SJCRH30 (cell line): Measurements from ENCODE around the gene TBX4. TPM values are rescaled to one million over a fixed set of nuclear protein-coding genes. Genes with fewer than 3 reads are reported as not detected.

ENCODE experiments used
- DNase-seq, 2 experiments: peaks; one replicate each; pipeline ENCODE4 v3.0.0-alpha.2; 2015 to 2020
- H3K27ac ChIP-seq: fragments of 250-450 bp; sonication (Bioruptor Pico); 2 replicates; pipeline ENCODE4 v1.5.1; 2020; ENCODE audit warnings: mild to moderate bottlenecking, moderate library complexity
- H3K27me3 ChIP-seq: fragments of 250-450 bp; sonication (Bioruptor Pico); 2 replicates; pipeline ENCODE4 v1.5.1; 2020; ENCODE audit warnings: mild to moderate bottlenecking, moderate library complexity
- H3K36me3 ChIP-seq: fragments of 250-450 bp; sonication (Bioruptor Pico); 2 replicates; pipeline ENCODE4 v1.5.1; 2020; ENCODE audit warnings: mild to moderate bottlenecking, moderate library complexity
- H3K4me1 ChIP-seq: fragments of 250-450 bp; sonication (Bioruptor Pico); 2 replicates; pipeline ENCODE4 v1.5.1; 2020; ENCODE audit warnings: mild to moderate bottlenecking, moderate library complexity
- H3K4me3 ChIP-seq: fragments of 250-450 bp; sonication (Bioruptor Pico); 2 replicates; pipeline ENCODE4 v1.5.1; 2020; ENCODE audit warnings: mild to moderate bottlenecking, moderate library complexity
- H3K9me3 ChIP-seq: fragments of 250-450 bp; sonication (Bioruptor Pico); replicated peaks from 2 replicates; pipeline ENCODE4 v1.5.1; 2020; ENCODE audit warnings: mild to moderate bottlenecking, moderate library complexity
- total RNA-seq: library from RNA; depleted of rRNA; stranded (reverse); fragments of >200 nt; shearing (Covaris generic); gene quantifications from 2 replicates; pipeline ENCODE4 v1.2.3, GENCODE V29; 2014

The TBX4 gene
- total RNA-seq, 1 experiment from 2014 or later = 0.42 TPM

- Histone ChIP-seq H3K36me3 (no peaks in the 10 kb centered on the region), H3K4me3 (no peak overlapping the region), H3K9me3 (no peaks in the 10 kb centered on the region), H3K27me3 (no peaks in the 10 kb centered on the region), H3K27ac (no peak overlapping the region), H3K4me1 (no peaks in the 10 kb centered on the region; the same call in 1 of the 2 replicates)
- no peak for DNase-seq
These were observed 7.9 kb downstream of the TBX4 start for GRCh38 chr17:61459939-61460718.

GRCh38 chr17:61460796-61461585 is 8.8 kb downstream of the TBX4 start:
- H3K27me3 ChIP-seq = no peaks in the 10 kb centered on the region
- no peaks in the 10 kb centered on the region; the same call in 1 of the 2 replicates for H3K4me1 ChIP-seq
- no peak overlapping the region for H3K27ac ChIP-seq
- H3K9me3 ChIP-seq = no peaks in the 10 kb centered on the region
- H3K4me3 ChIP-seq = no peak overlapping the region
- no peaks in the 10 kb centered on the region for H3K36me3 ChIP-seq
- no peak for DNase-seq

GRCh38 chr17:61461586-61461966 is 9.4 kb downstream of the TBX4 start:
- no peak overlapping the region for H3K4me3 ChIP-seq
- H3K4me1 ChIP-seq = no peaks in the 10 kb centered on the region; the same call in 1 of the 2 replicates
- H3K36me3 ChIP-seq = no peaks in the 10 kb centered on the region
- H3K9me3 ChIP-seq = no peaks in the 10 kb centered on the region
- no peak for DNase-seq
- no peak overlapping the region for H3K27ac ChIP-seq
- H3K27me3 ChIP-seq = no peaks in the 10 kb centered on the region

- H3K36me3 ChIP-seq = no peaks in the 10 kb centered on the region
- H3K27ac ChIP-seq = no peak overlapping the region
- no peak for DNase-seq
- H3K4me1 ChIP-seq = no peaks in the 10 kb centered on the region; the same call in 1 of the 2 replicates
- H3K4me3 ChIP-seq = no peak overlapping the region
- H3K9me3 ChIP-seq = no peaks in the 10 kb centered on the region
- no peaks in the 10 kb centered on the region for H3K27me3 ChIP-seq
These were observed 9.9 kb downstream of the TBX4 start for GRCh38 chr17:61461967-61462718.

- Histone ChIP-seq H3K4me3 (no peak overlapping the region), H3K27ac (no peak overlapping the region), H3K4me1 (no peaks in the 10 kb centered on the region; the same call in 1 of the 2 replicates), H3K36me3 (no peaks in the 10 kb centered on the region), H3K9me3 (no peaks in the 10 kb centered on the region), H3K27me3 (no peaks in the 10 kb centered on the region)
- DNase-seq = no peak
These were observed 10.6 kb downstream of the TBX4 start for GRCh38 chr17:61462719-61463315.

GRCh38 chr17:61463316-61464129 is 11.3 kb downstream of the TBX4 start:
- H3K4me3 ChIP-seq = no peak overlapping the region
- H3K36me3 ChIP-seq = no peaks in the 10 kb centered on the region
- H3K27ac ChIP-seq = no peak overlapping the region
- no peaks in the 10 kb centered on the region for H3K9me3 ChIP-seq
- H3K4me1 ChIP-seq = no peaks in the 10 kb centered on the region; the same call in 1 of the 2 replicates
- peak; percentile 58 to 63 for DNase-seq
- no peaks in the 10 kb centered on the region for H3K27me3 ChIP-seq

GRCh38 chr17:61464130-61464842 is 12.1 kb downstream of the TBX4 start:
- Histone ChIP-seq H3K36me3 (no peaks in the 10 kb centered on the region), H3K27ac (no peak overlapping the region), H3K27me3 (no peaks in the 10 kb centered on the region), H3K4me1 (no peaks in the 10 kb centered on the region; the same call in 1 of the 2 replicates), H3K4me3 (no peak overlapping the region), H3K9me3 (no peaks in the 10 kb centered on the region)
- DNase-seq = no peak

- Histone ChIP-seq H3K27me3 (no peaks in the 10 kb centered on the region), H3K36me3 (no peaks in the 10 kb centered on the region), H3K4me3 (no peak overlapping the region), H3K9me3 (no peaks in the 10 kb centered on the region), H3K4me1 (no peaks in the 10 kb centered on the region; the same call in 1 of the 2 replicates), H3K27ac (no peak overlapping the region)
- no peak for DNase-seq
These were observed 12.6 kb downstream of the TBX4 start for GRCh38 chr17:61464843-61465180.

- Histone ChIP-seq H3K27ac (no peak overlapping the region), H3K9me3 (no peaks in the 10 kb centered on the region), H3K27me3 (no peaks in the 10 kb centered on the region), H3K4me3 (no peak overlapping the region), H3K4me1 (no peaks in the 10 kb centered on the region; the same call in 1 of the 2 replicates), H3K36me3 (no peaks in the 10 kb centered on the region)
- DNase-seq = no peak
These were observed 13.5 kb downstream of the TBX4 start for GRCh38 chr17:61465550-61466237.

- Histone ChIP-seq H3K27me3 (no peaks in the 10 kb centered on the region), H3K9me3 (no peaks in the 10 kb centered on the region), H3K4me3 (no peak overlapping the region), H3K36me3 (no peaks in the 10 kb centered on the region), H3K4me1 (no peaks in the 10 kb centered on the region; the same call in 1 of the 2 replicates), H3K27ac (no peak overlapping the region)
- DNase-seq = no peak
These were observed 14.0 kb downstream of the TBX4 start for GRCh38 chr17:61466246-61466645.

- H3K4me3 ChIP-seq = 0 out of 2 replicates have a peak overlapping the region, but pooled peaks have one; percentile 13
- no peaks in the 10 kb centered on the region; the same call in 1 of the 2 replicates for H3K4me1 ChIP-seq
- peak; percentile 61 to 77 for DNase-seq
- no peaks in the 10 kb centered on the region for H3K9me3 ChIP-seq
- H3K27ac ChIP-seq = no peak overlapping the region
- H3K27me3 ChIP-seq = no peaks in the 10 kb centered on the region
- no peaks in the 10 kb centered on the region for H3K36me3 ChIP-seq
These were observed 15.4 kb downstream of the TBX4 start for GRCh38 chr17:61467416-61468262.

- Histone ChIP-seq H3K36me3 (no peaks in the 10 kb centered on the region), H3K9me3 (no peaks in the 10 kb centered on the region), H3K27me3 (no peaks in the 10 kb centered on the region), H3K4me3 (no peak overlapping the region), H3K27ac (no peak overlapping the region), H3K4me1 (no peaks in the 10 kb centered on the region; the same call in 1 of the 2 replicates)
- DNase-seq = no peak
These were observed 16.2 kb downstream of the TBX4 start for GRCh38 chr17:61468263-61468907.
